Measurements from ENCODE around the gene WDR90.

Gene WDR90

GRCh38 chr16:693364-693763 lies 44.2 kb downstream of the WDR90 start:
- DNase-seq (ENCODE audit: low read depth, low spot score), result no peak
- no peak for TF ChIP-seq CTCF (IDR thresholded peaks at IDR 0.05; ENCODE audit: insufficient read depth, low read length, missing control alignments)
- no peak overlapping the region for H3K4me3 ChIP-seq (ENCODE audit: low read depth, low read length)
- CTCF ChIA-PET, result interaction anchor here (1.3 kb wide), 1 partner anchor 8 kb away, joined by 4 read pairs; no protein-coding TSS in a partner anchor
- POLR2A ChIA-PET, result interaction anchor here (1.1 kb wide), 1 partner anchor 13 kb away, joined by 3 read pairs; no protein-coding TSS in a partner anchor

GRCh38 chr16:693766-694165 lies 44.6 kb downstream of the WDR90 start:
- DNase-seq (ENCODE audit: low read depth, low spot score), result no peak
- ChIA-PET POLR2A (no interaction called here), CTCF (no interaction called here)
- no peak overlapping the region for H3K4me3 ChIP-seq (ENCODE audit: low read depth, low read length)
- no peak for TF ChIP-seq CTCF (IDR thresholded peaks at IDR 0.05; ENCODE audit: insufficient read depth, low read length, missing control alignments)

GRCh38 chr16:694187-694862 lies 45.2 kb downstream of the WDR90 start:
- DNase-seq (ENCODE audit: low read depth, low spot score), result no peak
- H3K4me3 ChIP-seq (ENCODE audit: low read depth, low read length), result no peak overlapping the region
- ChIA-PET POLR2A (no interaction called here), CTCF (interaction anchor here (0.9 to 1.5 kb wide), 2 partner anchors 16 to 18 kb away, joined by 5 to 6 read pairs; no protein-coding TSS in a partner anchor)
- TF ChIP-seq CTCF (IDR thresholded peaks at IDR 0.05; ENCODE audit: insufficient read depth, low read length, missing control alignments), result no peak

GRCh38 chr16:694863-695354 lies 45.7 kb downstream of the WDR90 start:
- no peak for DNase-seq (ENCODE audit: low read depth, low spot score)
- no peak for TF ChIP-seq CTCF (IDR thresholded peaks at IDR 0.05; ENCODE audit: insufficient read depth, low read length, missing control alignments)
- POLR2A ChIA-PET, result no interaction called here
- no peak overlapping the region for H3K4me3 ChIP-seq (ENCODE audit: low read depth, low read length)
- CTCF ChIA-PET, result interaction anchor here (0.9 to 1.5 kb wide), 2 partner anchors 15 to 18 kb away, joined by 5 to 6 read pairs; no protein-coding TSS in a partner anchor

- TF ChIP-seq CTCF (IDR thresholded peaks at IDR 0.05; ENCODE audit: insufficient read depth, low read length, missing control alignments), result no peak
- ChIA-PET POLR2A (no interaction called here), CTCF (interaction anchor here (0.9 to 1.5 kb wide), 4 partner anchors 15 to 25 kb away, joined by 3 to 6 read pairs (median 4); no protein-coding TSS in a partner anchor)
- no peak overlapping the region for H3K4me3 ChIP-seq (ENCODE audit: low read depth, low read length)
- no peak for DNase-seq (ENCODE audit: low read depth, low spot score)
Observed at GRCh38 chr16:695355-696089, 46.4 kb downstream of the WDR90 start.
